HFF-Myc (cell line): ENCODE data around the gene SPACA4.

Experiments
- DNase-seq: peaks from one replicate; pipeline ENCODE4 v3.0.0-alpha.2; 2011; ENCODE audit warnings: low read depth; ENCODE audit errors: extremely low read depth
- H3K4me3 ChIP-seq: replicated peaks from 2 replicates; pipeline ENCODE4 v1.5.1; 2011; ENCODE audit warnings: low read depth, mild to moderate bottlenecking, control low read depth, low read length
- CTCF ChIP-seq: IDR thresholded peaks from 2 replicates; pipeline ENCODE4 v1.5.1; 2012; ENCODE audit warnings: mild to moderate bottlenecking, low read depth, low read length, control low read depth; ENCODE audit errors: missing control alignments

Gene SPACA4

GRCh38 chr19:48635263-48635965 lies 28.9 kb downstream of the SPACA4 start:
- no peak for TF ChIP-seq CTCF
- DNase-seq: no peak
- peak overlapping the region; percentile 47 for H3K4me3 ChIP-seq

GRCh38 chr19:48635966-48636858 lies 29.7 kb downstream of the SPACA4 start:
- DNase-seq: no peak
- TF ChIP-seq CTCF: no peak
- H3K4me3 ChIP-seq: peak overlapping the region; percentile 47

- no peak for DNase-seq
Observed at GRCh38 chr19:48636859-48637448, 30.4 kb downstream of the SPACA4 start, which contains the start of gene DBP. Gene DBP, minus strand, starts transcription at chr19:48637379. Its CDS starts 385 bp downstream, at chr19:48636994.

GRCh38 chr19:48637449-48637947 lies 31.0 kb downstream of the SPACA4 start:
- no peak for TF ChIP-seq CTCF
- peak overlapping the region; percentile 47 for H3K4me3 ChIP-seq
- peak; percentile 94 for DNase-seq

More at GRCh38 chr19:48636859-48637448, 30.4 kb downstream of the SPACA4 start, which contains the start of gene DBP:
- peak within 1 kb of the TSS; percentile 47 for H3K4me3 ChIP-seq
- no peak for TF ChIP-seq CTCF

GRCh38 chr19:48637948-48638830 lies 31.6 kb downstream of the SPACA4 start:
- DNase-seq: peak; percentile 84
- TF ChIP-seq CTCF: no peak
- peak overlapping the region; percentile 39 for H3K4me3 ChIP-seq

GRCh38 chr19:48638831-48639381 lies 32.4 kb downstream of the SPACA4 start:
- DNase-seq: no peak
- no peak for TF ChIP-seq CTCF
- no peak overlapping the region for H3K4me3 ChIP-seq
